MCF 10A (cell line): ENCODE data around the gene OR5H14. TPM values are rescaled to one million over a fixed set of nuclear protein-coding genes. Genes with fewer than 3 reads are reported as not detected.
"Not testable (repeated sequence)": the region's sequence is repeated elsewhere in the genome, so short reads cannot be mapped to it uniquely, and the experiment has no call there.

Source experiments
- BruUV-seq: library from RNA; stranded (reverse); fragments of 400-500 nt; replicated peaks from 2 replicates; lab custom pipeline; 2021; lab: Mats Ljungman, UMichigan
- CTCF ChIA-PET: fragments of 300-600 bp; sonication (Branson Sonifier 250); formaldehyde crosslinking; extraction: SDS; loops from one replicate; lab custom pipeline; 2021; ENCODE audit warnings: antibody characterized with exemption, inconsistent platforms; lab: Yijun Ruan, JAX
- POLR2A ChIA-PET: fragments of 300-600, 350-650 bp; sonication (Branson Sonifier 250); formaldehyde crosslinking; extraction: SDS; loops from one replicate; lab custom pipeline; 2020; ENCODE audit warnings: antibody characterized with exemption, inconsistent platforms; lab: Yijun Ruan, JAX
- DNase-seq: peaks from one replicate; pipeline ENCODE4 v3.0.0-alpha.2; 2018; ENCODE audit not compliant: unreplicated experiment
- H3K27ac Mint-ChIP-seq: one replicate; pipeline ENCODE4 v1.8.0; 2022; ENCODE audit warnings: mild to moderate bottlenecking, low read depth, mixed read lengths; ENCODE audit not compliant: unreplicated experiment
- H3K27me3 Mint-ChIP-seq: one replicate; pipeline ENCODE4 v1.8.0; 2022; ENCODE audit warnings: mixed read lengths; ENCODE audit not compliant: insufficient read depth, unreplicated experiment
- H3K36me3 Mint-ChIP-seq: one replicate; pipeline ENCODE4 v1.8.0; 2022; ENCODE audit warnings: mild to moderate bottlenecking, moderate library complexity, mixed read lengths; ENCODE audit not compliant: insufficient read depth, unreplicated experiment
- H3K4me1 Mint-ChIP-seq: one replicate; pipeline ENCODE4 v1.8.0; 2022; ENCODE audit warnings: mixed read lengths; ENCODE audit not compliant: insufficient read depth, unreplicated experiment
- H3K4me3 Mint-ChIP-seq: one replicate; pipeline ENCODE4 v1.8.0; 2022; ENCODE audit warnings: mild to moderate bottlenecking, moderate library complexity, mixed read lengths; ENCODE audit not compliant: unreplicated experiment
- H3K9me3 Mint-ChIP-seq: one replicate; pipeline ENCODE4 v1.8.0; 2022; ENCODE audit warnings: mixed read lengths; ENCODE audit not compliant: unreplicated experiment
- CTCF ChIP-seq: fragments of 200-600 bp; IDR thresholded peaks from one replicate; pipeline ENCODE4 v1.8.0; 2022; ENCODE audit warnings: antibody characterized with exemption, mild to moderate bottlenecking; ENCODE audit not compliant: unreplicated experiment
- intact Hi-C: fragments of 100-400 bp; cut with micrococcal nuclease; formaldehyde crosslinking; loops from 2 replicates; pipeline ENCODE4 v1.14.1; 2022
- total RNA-seq: library from RNA; stranded (reverse); gene quantifications from 2 replicates; pipeline ENCODE4 v1.2.3, GENCODE V29; 2022

The OR5H14 gene
- total RNA-seq, 1 experiment from 2014 or later = not detected

DNA sequence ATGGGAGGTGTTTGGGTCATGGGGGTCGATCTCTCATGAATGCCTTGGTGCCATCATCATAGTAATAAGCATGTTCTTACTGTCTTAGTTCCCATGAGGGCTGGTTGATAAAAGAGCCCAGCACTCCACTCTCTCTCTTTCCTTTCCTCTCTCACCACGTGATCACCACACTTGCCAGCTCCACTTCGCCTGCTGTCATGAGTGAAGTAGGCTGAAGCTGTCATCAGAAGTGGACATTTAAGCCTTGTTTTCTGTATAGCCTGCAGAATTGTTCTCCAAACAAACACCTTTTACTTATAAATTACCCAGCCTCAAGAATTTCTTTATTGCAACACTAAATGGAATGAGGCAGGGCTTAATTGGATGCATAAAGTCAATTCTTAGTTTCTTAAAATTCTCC lies 10.6 kb upstream of the OR5H14 start:
- no TSS peak for BruUV-seq
- no peaks in the 10 kb centered on the region for H3K9me3 Mint-ChIP-seq
- H3K4me1 Mint-ChIP-seq = no peaks in the 10 kb centered on the region
- H3K27ac Mint-ChIP-seq = no peak overlapping the region
- peaks cover 41% of the 10 kb centered on the region for H3K27me3 Mint-ChIP-seq
- H3K4me3 Mint-ChIP-seq = no peak overlapping the region
- CTCF ChIA-PET = interaction anchor here (1.2 kb wide), 1 partner anchor 78 kb away, joined by 3 read pairs; no protein-coding TSS in a partner anchor
- no peak for DNase-seq
- intact Hi-C loops = no loop called here
- no peak for TF ChIP-seq CTCF
- POLR2A ChIA-PET = no interaction called here
- H3K36me3 Mint-ChIP-seq = no peaks in the 10 kb centered on the region

DNA sequence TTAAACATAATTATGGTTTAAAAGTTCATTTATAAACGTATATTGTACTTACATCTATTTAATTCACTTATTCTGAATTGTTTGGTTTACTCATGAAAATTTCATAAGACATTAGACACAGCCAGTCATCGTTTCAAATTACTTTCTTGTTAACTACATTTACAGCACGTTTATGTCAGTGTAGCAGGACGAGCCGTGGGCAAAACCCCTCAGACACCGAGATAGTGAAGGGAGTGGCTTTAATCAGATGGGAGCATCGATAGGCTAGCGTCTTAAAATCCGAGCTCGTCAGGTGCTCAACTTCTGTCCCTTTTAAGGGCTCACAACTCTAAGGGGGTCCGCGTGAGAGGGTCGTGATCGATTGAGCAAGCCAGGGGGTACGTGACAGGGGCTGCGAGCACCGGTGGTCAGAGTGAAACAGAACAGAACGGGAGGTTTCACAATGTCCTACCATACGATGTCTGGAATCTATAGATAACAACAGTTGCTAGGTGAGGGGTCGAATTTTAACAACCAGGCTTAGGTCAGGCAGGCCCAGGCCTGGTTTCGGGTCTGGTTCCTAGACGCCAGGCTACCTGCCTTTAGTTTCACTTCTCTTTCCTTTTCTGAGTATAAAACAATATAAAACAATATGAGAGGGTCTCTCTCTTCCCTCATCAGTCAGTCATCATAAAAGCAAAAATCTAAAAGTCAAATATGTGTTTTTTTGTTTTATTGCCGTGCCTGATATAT lies 9.3 kb upstream of the OR5H14 start:
- not testable (repeated sequence) for BruUV-seq
- CTCF ChIA-PET = interaction anchor here (0.6 kb wide), 1 partner anchor 399 kb away, joined by 3 read pairs; no protein-coding TSS in a partner anchor

GRCh38 chr3:98140531-98140930 lies 6.7 kb upstream of the OR5H14 start:
- POLR2A ChIA-PET = no interaction called here
- no peak for TF ChIP-seq CTCF
- no TSS peak for BruUV-seq
- H3K9me3 Mint-ChIP-seq = no peaks in the 10 kb centered on the region
- no peak overlapping the region for H3K27ac Mint-ChIP-seq
- no peak for DNase-seq
- H3K27me3 Mint-ChIP-seq = peaks cover 47% of the 10 kb centered on the region
- intact Hi-C loops = no loop called here
- CTCF ChIA-PET = interaction anchor here (0.6 kb wide), 1 partner anchor 26 kb away, joined by 3 read pairs; no protein-coding TSS in a partner anchor
- no peak overlapping the region for H3K4me3 Mint-ChIP-seq
- no peaks in the 10 kb centered on the region for H3K36me3 Mint-ChIP-seq
- H3K4me1 Mint-ChIP-seq = no peaks in the 10 kb centered on the region

More for the DNA sequence above, 9.3 kb upstream of the OR5H14 start:
- H3K4me1 Mint-ChIP-seq, H3K27ac Mint-ChIP-seq, H3K36me3 Mint-ChIP-seq, DNase-seq, POLR2A ChIA-PET, H3K4me3 Mint-ChIP-seq, H3K9me3 Mint-ChIP-seq, intact Hi-C loops: not testable (repeated sequence)
- peaks cover 38% of the 10 kb centered on the region for H3K27me3 Mint-ChIP-seq

DNA sequence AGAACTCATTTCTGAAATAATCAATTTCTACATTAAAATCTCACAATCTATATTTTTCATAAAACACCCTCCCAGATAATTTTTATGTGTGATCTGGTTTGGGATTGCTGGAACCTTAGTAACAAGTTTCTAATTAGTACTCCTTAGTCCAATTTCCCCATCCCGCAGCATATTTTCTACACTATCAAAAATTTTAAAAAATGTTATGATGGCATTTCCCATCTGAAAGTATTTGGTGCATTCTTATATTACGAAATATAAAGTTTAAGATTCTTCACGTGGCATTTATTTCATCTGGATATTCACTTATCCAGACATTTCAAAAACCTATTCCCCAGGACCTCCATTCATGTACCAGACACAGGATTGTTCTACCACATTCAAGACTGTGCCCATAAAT lies 1.5 kb downstream of the OR5H14 start:
- H3K9me3 Mint-ChIP-seq = no peaks in the 10 kb centered on the region

GRCh38 chr3:98149456-98149855 lies 2.2 kb downstream of the OR5H14 start:
- H3K27ac Mint-ChIP-seq, H3K4me3 Mint-ChIP-seq, BruUV-seq, DNase-seq, H3K36me3 Mint-ChIP-seq, H3K9me3 Mint-ChIP-seq, intact Hi-C loops, POLR2A ChIA-PET, CTCF ChIA-PET, H3K4me1 Mint-ChIP-seq: not testable (repeated sequence)
- H3K27me3 Mint-ChIP-seq = peaks cover 79% of the 10 kb centered on the region

More for the DNA sequence above, 1.5 kb downstream of the OR5H14 start:
- no peaks in the 10 kb centered on the region for H3K4me1 Mint-ChIP-seq
- no peak for DNase-seq
- H3K27me3 Mint-ChIP-seq = peaks cover 79% of the 10 kb centered on the region
- BruUV-seq = no TSS peak
- H3K36me3 Mint-ChIP-seq = no peaks in the 10 kb centered on the region
- H3K27ac Mint-ChIP-seq = no peak overlapping the region
- no peak overlapping the region for H3K4me3 Mint-ChIP-seq
- TF ChIP-seq CTCF = no peak
- intact Hi-C loops = no loop called here
- POLR2A ChIA-PET = no interaction called here
- CTCF ChIA-PET = no interaction called here
